Kidney tubule cell (primary cell): ENCODE data around the gene ARHGAP31.
"Not testable (repeated sequence)": the region's sequence is repeated elsewhere in the genome, so short reads cannot be mapped to it uniquely, and the experiment has no call there.

ENCODE experiments used
- DNase-seq: peaks from one replicate; pipeline ENCODE4 v3.0.0-alpha.2; 2018; ENCODE audit warnings: low spot score

The ARHGAP31 gene

GRCh38 chr3:119352034-119352609 is 57.9 kb downstream of the ARHGAP31 start:
- DNase-seq = peak; percentile 7

GRCh38 chr3:119352863-119353527 is 58.8 kb downstream of the ARHGAP31 start:
- DNase-seq = peak; percentile 29

- DNase-seq = not testable (repeated sequence)
Measured at GRCh38 chr3:119355608-119356007, 61.4 kb downstream of the ARHGAP31 start.

- peak; percentile 8 for DNase-seq
Measured at GRCh38 chr3:119356646-119357045, 62.5 kb downstream of the ARHGAP31 start.

GRCh38 chr3:119357190-119357589 is 63.0 kb downstream of the ARHGAP31 start:
- DNase-seq = peak; percentile 50

GRCh38 chr3:119359476-119360326 is 65.5 kb downstream of the ARHGAP31 start:
- DNase-seq = no peak

GRCh38 chr3:119360736-119361462 is 66.7 kb downstream of the ARHGAP31 start:
- DNase-seq = no peak

- no peak for DNase-seq
Measured at GRCh38 chr3:119362010-119362409, 67.8 kb downstream of the ARHGAP31 start.

GRCh38 chr3:119362940-119363725 is 69.0 kb downstream of the ARHGAP31 start:
- no peak for DNase-seq

GRCh38 chr3:119364401-119364800 is 70.2 kb downstream of the ARHGAP31 start:
- no peak for DNase-seq

GRCh38 chr3:119365418-119365817 is 71.2 kb downstream of the ARHGAP31 start:
- no peak for DNase-seq

- no peak for DNase-seq
Measured at GRCh38 chr3:119367000-119367399, 72.8 kb downstream of the ARHGAP31 start.

GRCh38 chr3:119368298-119368697 is 74.1 kb downstream of the ARHGAP31 start:
- no peak for DNase-seq

- not testable (repeated sequence) for DNase-seq
Measured at GRCh38 chr3:119371786-119372185, 77.6 kb downstream of the ARHGAP31 start.

GRCh38 chr3:119375106-119375505 is 80.9 kb downstream of the ARHGAP31 start:
- no peak for DNase-seq

- DNase-seq = no peak
Measured at GRCh38 chr3:119375510-119375909, 81.3 kb downstream of the ARHGAP31 start.

GRCh38 chr3:119376758-119377157 is 82.6 kb downstream of the ARHGAP31 start:
- no peak for DNase-seq

GRCh38 chr3:119378259-119378803 is 84.1 kb downstream of the ARHGAP31 start:
- no peak for DNase-seq

- no peak for DNase-seq
Measured at GRCh38 chr3:119380697-119381096, 86.5 kb downstream of the ARHGAP31 start.

- no peak for DNase-seq
Measured at GRCh38 chr3:119382134-119382533, 88.0 kb downstream of the ARHGAP31 start.

GRCh38 chr3:119388577-119388976 is 94.4 kb downstream of the ARHGAP31 start:
- DNase-seq = no peak
